ENCODE measurements around the gene CYB5R2. TPM values are rescaled to one million over a fixed set of nuclear protein-coding genes. Genes with fewer than 3 reads are reported as not detected.

CYB5R2 gene
- total and polyA plus RNA-seq, 10 donors = 1.2 to 5.3 (median 2.8) TPM

DNA sequence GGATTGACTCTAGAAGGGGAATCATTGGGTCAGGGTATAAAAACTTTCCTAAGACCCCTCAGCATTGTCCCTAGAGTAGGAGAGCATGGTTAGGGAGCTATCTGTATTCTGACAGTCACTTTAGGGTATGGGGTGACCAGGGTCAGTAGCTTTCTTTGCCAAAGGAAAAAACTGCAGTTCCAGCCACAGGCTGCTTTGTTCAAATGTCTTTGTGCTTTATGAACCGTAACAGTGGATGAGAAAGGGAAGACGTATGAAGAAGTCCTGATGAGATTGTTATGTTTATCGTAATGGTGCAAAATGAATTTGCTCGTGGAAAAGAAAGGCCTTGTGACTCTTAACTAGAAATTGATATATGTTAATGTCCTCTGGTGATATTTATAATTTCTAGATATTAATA is 30.0 kb downstream of the CYB5R2 start:
- DNase-seq = no peak
- H3K36me3 ChIP-seq = peaks cover 0 to 78% (median 34%) of the 10 kb centered on the region in 6 donors
- no peaks in the 10 kb centered on the region for H3K4me1 ChIP-seq
- H3K4me3 ChIP-seq = no peak overlapping the region
- WGBS, 5 donors = 86 to 93% (median 90%) methylated on average over 4 of the region's 4 CpGs
- no peaks in the 10 kb centered on the region for H3K27me3 ChIP-seq (replicated peaks in 1 of 7)
- no peaks in the 10 kb centered on the region for H3K9me3 ChIP-seq
- intact Hi-C loops (cut with DNase I; ENCODE audit: low total_unique reads) = no loop called here
- H3K27ac ChIP-seq = no peak overlapping the region
- TF ChIP-seq, protein P1, sequence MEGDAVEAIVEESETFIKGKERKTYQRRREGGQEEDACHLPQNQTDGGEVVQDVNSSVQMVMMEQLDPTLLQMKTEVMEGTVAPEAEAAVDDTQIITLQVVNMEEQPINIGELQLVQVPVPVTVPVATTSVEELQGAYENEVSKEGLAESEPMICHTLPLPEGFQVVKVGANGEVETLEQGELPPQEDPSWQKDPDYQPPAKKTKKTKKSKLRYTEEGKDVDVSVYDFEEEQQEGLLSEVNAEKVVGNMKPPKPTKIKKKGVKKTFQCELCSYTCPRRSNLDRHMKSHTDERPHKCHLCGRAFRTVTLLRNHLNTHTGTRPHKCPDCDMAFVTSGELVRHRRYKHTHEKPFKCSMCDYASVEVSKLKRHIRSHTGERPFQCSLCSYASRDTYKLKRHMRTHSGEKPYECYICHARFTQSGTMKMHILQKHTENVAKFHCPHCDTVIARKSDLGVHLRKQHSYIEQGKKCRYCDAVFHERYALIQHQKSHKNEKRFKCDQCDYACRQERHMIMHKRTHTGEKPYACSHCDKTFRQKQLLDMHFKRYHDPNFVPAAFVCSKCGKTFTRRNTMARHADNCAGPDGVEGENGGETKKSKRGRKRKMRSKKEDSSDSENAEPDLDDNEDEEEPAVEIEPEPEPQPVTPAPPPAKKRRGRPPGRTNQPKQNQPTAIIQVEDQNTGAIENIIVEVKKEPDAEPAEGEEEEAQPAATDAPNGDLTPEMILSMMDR (IDR thresholded peaks at IDR 0.05 in 8 of 11, conservative IDR thresholded peaks at IDR 0.05 in 3 of 11) = no peak
- TF ChIP-seq POLR2A (IDR thresholded peaks at IDR 0.05) (no peak), POLR2AphosphoS5 (IDR thresholded peaks at IDR 0.05) (no peak)

DNA sequence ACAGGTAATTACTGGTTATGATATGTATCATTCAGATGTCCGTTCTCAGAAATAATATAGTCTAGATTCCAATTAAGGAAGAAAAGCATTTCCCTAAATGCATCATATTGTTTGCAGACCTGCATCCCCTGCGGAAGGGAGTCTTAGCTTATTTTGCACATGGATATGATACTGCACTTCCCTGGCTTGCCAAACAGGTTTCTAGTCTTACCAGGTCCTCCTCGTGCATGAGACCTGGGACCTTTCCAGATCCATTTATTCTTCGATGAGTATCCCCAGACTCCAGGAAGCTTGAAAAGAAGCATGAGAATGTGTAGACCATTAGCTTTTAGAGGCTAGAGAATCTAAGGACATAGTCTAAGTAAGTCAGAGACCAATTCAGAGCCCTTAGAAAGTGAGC is 30.6 kb downstream of the CYB5R2 start:
- Histone ChIP-seq H3K27ac (no peak overlapping the region), H3K9me3 (no peaks in the 10 kb centered on the region), H3K4me1 (no peaks in the 10 kb centered on the region), H3K27me3 (replicated peaks in 1 of 7) (no peaks in the 10 kb centered on the region), H3K36me3 (peaks cover 0 to 77% (median 33%) of the 10 kb centered on the region in 6 donors), H3K4me3 (no peak overlapping the region)
- WGBS, 5 donors = 63 to 93% (median 65%) methylated on average over 4 of the region's 4 CpGs
- intact Hi-C loops (cut with DNase I; ENCODE audit: low total_unique reads) = no loop called here
- TF ChIP-seq, protein P1 (IDR thresholded peaks at IDR 0.05 in 8 of 11, conservative IDR thresholded peaks at IDR 0.05 in 3 of 11) = no peak
- TF ChIP-seq POLR2A (IDR thresholded peaks at IDR 0.05) (no peak), POLR2AphosphoS5 (IDR thresholded peaks at IDR 0.05) (no peak)
- DNase-seq = no peak

DNA sequence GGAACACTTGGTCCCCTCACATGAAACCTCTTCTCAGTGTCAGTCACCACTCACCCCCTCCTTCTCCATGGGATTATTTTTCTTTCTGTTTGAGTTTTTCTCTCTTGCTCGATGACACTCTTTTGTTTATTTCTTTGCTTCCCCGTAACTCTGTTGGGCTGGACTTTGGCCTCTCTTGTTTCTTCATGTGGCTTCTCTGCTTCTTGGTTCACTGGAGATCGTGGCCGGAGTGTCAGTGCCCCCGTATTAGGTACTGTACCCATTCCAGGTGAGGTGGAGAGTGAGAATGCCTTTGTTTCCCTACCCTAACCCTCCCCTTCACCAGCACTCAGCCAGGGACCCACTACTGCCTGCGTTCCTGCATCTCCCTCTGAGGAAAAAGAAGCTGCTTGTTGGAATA is 32.5 kb downstream of the CYB5R2 start:
- Histone ChIP-seq H3K4me3 (no peak overlapping the region), H3K27ac (no peak overlapping the region), H3K36me3 (peaks cover 0 to 89% (median 33%) of the 10 kb centered on the region in 6 donors), H3K4me1 (no peaks in the 10 kb centered on the region), H3K9me3 (no peaks in the 10 kb centered on the region), H3K27me3 (replicated peaks in 1 of 7) (no peaks in the 10 kb centered on the region)
- DNase-seq = no peak
- TF ChIP-seq, protein P1 (IDR thresholded peaks at IDR 0.05 in 8 of 11, conservative IDR thresholded peaks at IDR 0.05 in 3 of 11) = no peak
- TF ChIP-seq POLR2A (IDR thresholded peaks at IDR 0.05) (no peak), POLR2AphosphoS5 (IDR thresholded peaks at IDR 0.05) (no peak)
- 88 to 94% (median 90%) methylated on average over 6 of the region's 6 CpGs for WGBS, 5 donors
- intact Hi-C loops (cut with DNase I; ENCODE audit: low total_unique reads) = no loop called here

DNA sequence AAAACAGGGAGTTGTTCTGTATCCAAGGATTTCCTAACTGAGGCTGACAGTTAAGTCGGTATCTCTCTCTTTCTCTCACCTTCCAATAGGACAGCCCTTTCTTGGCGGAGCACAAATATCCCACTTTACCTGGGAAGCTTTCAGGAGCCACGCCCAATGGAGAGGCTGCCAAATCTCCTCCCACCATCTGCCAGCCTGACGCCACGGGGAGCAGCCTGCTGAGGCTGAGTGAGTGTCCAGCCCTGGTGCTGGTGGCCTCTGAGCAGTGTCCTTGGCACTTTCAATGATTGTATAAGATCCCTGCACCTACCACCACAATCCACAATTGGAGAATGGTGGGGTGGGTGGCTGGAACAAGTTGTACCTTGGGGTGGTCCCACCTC is 33.7 kb downstream of the CYB5R2 start:
- H3K27ac ChIP-seq = no peak overlapping the region
- WGBS, 5 donors = 54 to 78% (median 75%) methylated on average over 5 of the region's 5 CpGs
- H3K36me3 ChIP-seq = peaks cover 0 to 92% (median 41%) of the 10 kb centered on the region in 6 donors
- H3K27me3 ChIP-seq (replicated peaks in 1 of 7) = peaks cover 0 to 4% (median 0%) of the 10 kb centered on the region in 7 donors
- no peak overlapping the region for H3K4me3 ChIP-seq
- intact Hi-C loops (cut with DNase I; ENCODE audit: low total_unique reads) = no loop called here
- TF ChIP-seq POLR2A (IDR thresholded peaks at IDR 0.05) = no peak
- no peak for TF ChIP-seq POLR2AphosphoS5 (IDR thresholded peaks at IDR 0.05)
- TF ChIP-seq, protein P1 (IDR thresholded peaks at IDR 0.05 in 8 of 11, conservative IDR thresholded peaks at IDR 0.05 in 3 of 11) = no peak
- no peaks in the 10 kb centered on the region for H3K9me3 ChIP-seq
- H3K4me1 ChIP-seq = no peaks in the 10 kb centered on the region
- no peak for DNase-seq
